Stomach smooth muscle (tissue), 2 donors: ENCODE results near the gene KAZN.

Source experiments
- H3K27ac ChIP-seq: one replicate; pipeline ENCODE4 v1.7.0; 2013; ENCODE audit warnings: mild to moderate bottlenecking, low read length, inconsistent platforms
- H3K27me3 ChIP-seq, 2 donors: one replicate each; pipeline ENCODE4 v1.7.0; 2013; ENCODE audit warnings: low read length in 2 of 2; ENCODE audit not compliant: insufficient read depth in 2 of 2, control insufficient read depth in 1 of 2
- H3K36me3 ChIP-seq, 2 donors: one replicate each; pipeline ENCODE4 v1.7.0; 2013; ENCODE audit warnings: low read length in 2 of 2; ENCODE audit not compliant: control insufficient read depth in 2 of 2, insufficient read depth in 2 of 2
- H3K4me1 ChIP-seq: one replicate; pipeline ENCODE4 v1.7.0; 2013; ENCODE audit warnings: low read length; ENCODE audit not compliant: control insufficient read depth, insufficient read depth
- H3K4me3 ChIP-seq, 2 donors: one replicate each; pipeline ENCODE4 v1.7.0; 2013; ENCODE audit warnings: low read length in 2 of 2
- H3K9ac ChIP-seq, 2 donors: one replicate each; pipeline ENCODE4 v1.7.0; 2013; ENCODE audit warnings: low read length in 2 of 2, mild to moderate bottlenecking in 1 of 2
- H3K9me3 ChIP-seq, 2 donors: one replicate each; pipeline ENCODE4 v1.7.0; 2013; ENCODE audit warnings: low read length in 2 of 2; ENCODE audit not compliant: control insufficient read depth in 2 of 2
- donor health status: healthy.
- donor health status: Pancreatic carcinoma.

The KAZN gene

GRCh38 chr1:14598498-14599182, at the start of gene KAZN:
Gene KAZN (plus strand): TSS chr1:14598685.
- Histone ChIP-seq H3K27ac (no peak within 1 kb of the TSS), H3K9ac (no peak within 1 kb of the TSS), H3K4me1 (peaks cover 15% of the 10 kb centered on the region), H3K27me3 (peaks cover 26 to 30% of the 10 kb centered on the region in 2 donors), H3K36me3 (no peaks in the 10 kb centered on the region), H3K9me3 (no peaks in the 10 kb centered on the region), H3K4me3 (peak within 1 kb of the TSS; percentile 46 to 71)

- no peak overlapping the region for H3K27ac ChIP-seq
- H3K9ac ChIP-seq, result no peak overlapping the region
- peaks cover 3 to 5% of the 10 kb centered on the region in 2 donors for H3K9me3 ChIP-seq
- no peak overlapping the region for H3K4me3 ChIP-seq
- no peaks in the 10 kb centered on the region for H3K36me3 ChIP-seq
- no peaks in the 10 kb centered on the region for H3K4me1 ChIP-seq
- H3K27me3 ChIP-seq, result peaks cover 3 to 4% of the 10 kb centered on the region in 2 donors
These were observed 48.4 kb upstream of the KAZN start for GRCh38 chr1:14549897-14550620.

- Histone ChIP-seq H3K36me3 (no peaks in the 10 kb centered on the region), H3K27ac (no peak overlapping the region), H3K4me3 (no peak overlapping the region), H3K9ac (no peak overlapping the region), H3K9me3 (no peaks in the 10 kb centered on the region), H3K27me3 (peaks cover 3 to 4% of the 10 kb centered on the region in 2 donors), H3K4me1 (no peaks in the 10 kb centered on the region)
These were observed 47.1 kb upstream of the KAZN start for GRCh38 chr1:14551386-14551785.

- no peaks in the 10 kb centered on the region for H3K9me3 ChIP-seq
- H3K4me3 ChIP-seq, result no peak overlapping the region
- H3K27me3 ChIP-seq, result peaks cover 3 to 4% of the 10 kb centered on the region in 2 donors
- H3K36me3 ChIP-seq, result no peaks in the 10 kb centered on the region
- no peak overlapping the region for H3K9ac ChIP-seq
- H3K27ac ChIP-seq, result no peak overlapping the region
- no peaks in the 10 kb centered on the region for H3K4me1 ChIP-seq
These were observed 46.1 kb upstream of the KAZN start for GRCh38 chr1:14552246-14552965.

GRCh38 chr1:14553711-14554110, 44.8 kb upstream of the KAZN start:
- H3K4me1 ChIP-seq, result no peaks in the 10 kb centered on the region
- no peak overlapping the region for H3K27ac ChIP-seq
- no peaks in the 10 kb centered on the region for H3K9me3 ChIP-seq
- no peak overlapping the region for H3K9ac ChIP-seq
- no peak overlapping the region for H3K4me3 ChIP-seq
- peaks cover 3 to 6% of the 10 kb centered on the region in 2 donors for H3K27me3 ChIP-seq
- no peaks in the 10 kb centered on the region for H3K36me3 ChIP-seq

- H3K36me3 ChIP-seq, result no peaks in the 10 kb centered on the region
- no peak overlapping the region for H3K27ac ChIP-seq
- H3K9ac ChIP-seq, result no peak overlapping the region
- no peaks in the 10 kb centered on the region for H3K9me3 ChIP-seq
- H3K4me3 ChIP-seq, result no peak overlapping the region
- H3K27me3 ChIP-seq, result peaks cover 3 to 6% of the 10 kb centered on the region in 2 donors
- H3K4me1 ChIP-seq, result no peaks in the 10 kb centered on the region
These were observed 43.4 kb upstream of the KAZN start for GRCh38 chr1:14555091-14555490.

GRCh38 chr1:14561014-14561693, 37.3 kb upstream of the KAZN start:
- H3K9me3 ChIP-seq, result no peaks in the 10 kb centered on the region

GRCh38 chr1:14565090-14565489, 33.4 kb upstream of the KAZN start:
- H3K9ac ChIP-seq, result no peak overlapping the region
- no peak overlapping the region for H3K27ac ChIP-seq
- H3K9me3 ChIP-seq, result peaks cover 0 to 4% of the 10 kb centered on the region in 2 donors
- no peaks in the 10 kb centered on the region for H3K27me3 ChIP-seq
- no peak overlapping the region for H3K4me3 ChIP-seq
- no peaks in the 10 kb centered on the region for H3K36me3 ChIP-seq
- H3K4me1 ChIP-seq, result no peaks in the 10 kb centered on the region

More at GRCh38 chr1:14561014-14561693, 37.3 kb upstream of the KAZN start:
- Histone ChIP-seq H3K4me3 (no peak overlapping the region), H3K4me1 (no peaks in the 10 kb centered on the region), H3K27me3 (peaks cover 0 to 2% of the 10 kb centered on the region in 2 donors), H3K27ac (no peak overlapping the region), H3K9ac (no peak overlapping the region), H3K36me3 (no peaks in the 10 kb centered on the region)

- no peaks in the 10 kb centered on the region for H3K27me3 ChIP-seq
- no peak overlapping the region for H3K27ac ChIP-seq
- H3K36me3 ChIP-seq, result no peaks in the 10 kb centered on the region
These were observed 31.4 kb upstream of the KAZN start for GRCh38 chr1:14567056-14567455.

GRCh38 chr1:14567903-14568302, 30.6 kb upstream of the KAZN start:
- H3K4me1 ChIP-seq, result no peaks in the 10 kb centered on the region
- no peaks in the 10 kb centered on the region for H3K27me3 ChIP-seq
- no peak overlapping the region for H3K4me3 ChIP-seq
- no peak overlapping the region for H3K27ac ChIP-seq
- no peak overlapping the region for H3K9ac ChIP-seq
- H3K36me3 ChIP-seq, result no peaks in the 10 kb centered on the region
- H3K9me3 ChIP-seq, result peaks cover 0 to 4% of the 10 kb centered on the region in 2 donors

More at GRCh38 chr1:14567056-14567455, 31.4 kb upstream of the KAZN start:
- Histone ChIP-seq H3K4me3 (no peak overlapping the region), H3K9ac (no peak overlapping the region), H3K4me1 (no peaks in the 10 kb centered on the region), H3K9me3 (peaks cover 0 to 4% of the 10 kb centered on the region in 2 donors)
